Breast epithelium (tissue), 4 donors: Measurements from ENCODE around the gene ST14. TPM values are rescaled to one million over a fixed set of nuclear protein-coding genes. Genes with fewer than 3 reads are reported as not detected.
"Not testable (repeated sequence)": the region's sequence is repeated elsewhere in the genome, so short reads cannot be mapped to it uniquely, and the experiment has no call there.

Experiments used
- DNase-seq, 2 donors: peaks; one replicate each; pipeline ENCODE4 v3.0.0-alpha.2; 2019; ENCODE audit warnings: low spot score in 2 of 2
- H3K27ac ChIP-seq, 2 donors: fragments of 200-600 bp; sonication (generic) in 1 of 2; one replicate each; pipeline ENCODE4 v1.5.1; 2016 to 2019; ENCODE audit warnings: mild to moderate bottlenecking in 1 of 2
- H3K27me3 ChIP-seq, 2 donors: fragments of 200-600 bp; sonication (generic) in 1 of 2; one replicate each; pipeline versions ENCODE4 v1.5.1 to v1.6.0; 2017 to 2019; ENCODE audit warnings: control low read depth in 1 of 2, mild to moderate bottlenecking in 1 of 2
- H3K36me3 ChIP-seq: fragments of 200-600 bp; one replicate; pipeline ENCODE4 v1.5.1; 2019
- H3K4me1 ChIP-seq, 2 donors: fragments of 200-600 bp; sonication (generic); one replicate each; pipeline ENCODE4 v1.5.1; 2016 to 2019; ENCODE audit warnings: control low read depth in 1 of 2
- H3K4me3 ChIP-seq, 3 donors: fragments of 200-600 bp; sonication (generic); 1 replicate in 2 of 3; 2 replicates in 1 of 3; pipeline ENCODE4 v1.5.1; 2016 to 2019; ENCODE audit warnings: mild to moderate bottlenecking in 3 of 3, moderate library complexity in 2 of 3
- H3K9me3 ChIP-seq, 2 donors: fragments of 200-600 bp; sonication (generic) in 1 of 2; one replicate each; pipeline ENCODE4 v1.5.1; 2016 to 2019; ENCODE audit warnings: control low read depth in 1 of 2
- CTCF ChIP-seq, 3 donors: fragments of 450-650 bp; IDR thresholded peaks; one replicate each; pipeline ENCODE4 v1.5.1; 2016 to 2017; ENCODE audit warnings: antibody characterized with exemption in 3 of 3, mild to moderate bottlenecking in 3 of 3, moderate library complexity in 3 of 3
- POLR2A ChIP-seq: fragments of 450-650 bp; IDR thresholded peaks from one replicate; pipeline ENCODE4 v1.6.1; 2016; ENCODE audit warnings: antibody characterized with exemption, mild to moderate bottlenecking, moderate library complexity
- POLR2AphosphoS5 ChIP-seq, 3 donors: sonication (generic); formaldehyde crosslinking; IDR thresholded peaks; one replicate each; pipeline ENCODE4 v1.6.1; 2017; ENCODE audit warnings: antibody characterized with exemption in 3 of 3
- intact Hi-C: fragments of 100-400 bp; cut with DNase I; formaldehyde crosslinking; loops from one replicate; pipeline ENCODE4 v1.15.1; 2023; ENCODE audit warnings: low total_unique reads
- total RNA-seq, 3 donors: library from RNA; depleted of rRNA; stranded (reverse); fragments of >200 nt; gene quantifications; one replicate each; pipeline ENCODE4 v1.1.0, GENCODE V29; 2016

The ST14 gene
- total RNA-seq, 3 donors from 2014 or later, result 9.9 to 89.0 (median 48.5) TPM

- DNase-seq, result no peak
- Histone ChIP-seq H3K4me1 (no peaks in the 10 kb centered on the region), H3K9me3 (no peaks in the 10 kb centered on the region), H3K4me3 (no peak overlapping the region), H3K36me3 (no peaks in the 10 kb centered on the region), H3K27me3 (no peaks in the 10 kb centered on the region), H3K27ac (no peak overlapping the region)
- TF ChIP-seq POLR2A (no peak), POLR2AphosphoS5 (IDR thresholded peaks at IDR 0.05) (no peak), CTCF (IDR thresholded peaks at IDR 0.05) (no peak)
- intact Hi-C loops, result no loop called here
These were observed 63.8 kb downstream of the ST14 start for GRCh38 chr11:130223291-130223971.

GRCh38 chr11:130227373-130227772, 67.8 kb downstream of the ST14 start:
- no peak for TF ChIP-seq POLR2AphosphoS5 (IDR thresholded peaks at IDR 0.05)
- no peak for TF ChIP-seq POLR2A
- no peak for TF ChIP-seq CTCF (IDR thresholded peaks at IDR 0.05)
- Histone ChIP-seq H3K4me1 (no peaks in the 10 kb centered on the region), H3K27ac (no peak overlapping the region), H3K36me3 (no peaks in the 10 kb centered on the region), H3K9me3 (no peaks in the 10 kb centered on the region), H3K27me3 (no peaks in the 10 kb centered on the region), H3K4me3 (no peak overlapping the region)
- intact Hi-C loops, result no loop called here
- no peak for DNase-seq

GRCh38 chr11:130233486-130233885, 73.9 kb downstream of the ST14 start:
- intact Hi-C loops, H3K27ac ChIP-seq, H3K9me3 ChIP-seq, H3K27me3 ChIP-seq, H3K36me3 ChIP-seq, DNase-seq, H3K4me3 ChIP-seq, H3K4me1 ChIP-seq: not testable (repeated sequence)

- H3K27ac ChIP-seq, H3K9me3 ChIP-seq, DNase-seq, H3K27me3 ChIP-seq, H3K36me3 ChIP-seq, intact Hi-C loops, H3K4me3 ChIP-seq, H3K4me1 ChIP-seq: not testable (repeated sequence)
These were observed 74.3 kb downstream of the ST14 start for GRCh38 chr11:130233888-130234287.

GRCh38 chr11:130234315-130234714, 74.7 kb downstream of the ST14 start:
- H3K36me3 ChIP-seq, result peaks cover 5% of the 10 kb centered on the region
- no peaks in the 10 kb centered on the region for H3K4me1 ChIP-seq
- H3K9me3 ChIP-seq, result no peaks in the 10 kb centered on the region
- DNase-seq, result no peak
- no peak overlapping the region for H3K27ac ChIP-seq
- no peaks in the 10 kb centered on the region for H3K27me3 ChIP-seq
- TF ChIP-seq POLR2A (no peak), CTCF (IDR thresholded peaks at IDR 0.05) (no peak), POLR2AphosphoS5 (IDR thresholded peaks at IDR 0.05) (no peak)
- H3K4me3 ChIP-seq, result no peak overlapping the region
- intact Hi-C loops, result no loop called here

GRCh38 chr11:130237282-130238006, 77.9 kb downstream of the ST14 start:
- no peaks in the 10 kb centered on the region for H3K4me1 ChIP-seq
- intact Hi-C loops, result no loop called here
- no peaks in the 10 kb centered on the region for H3K9me3 ChIP-seq
- no peak for DNase-seq
- H3K36me3 ChIP-seq, result peaks cover 5% of the 10 kb centered on the region
- no peaks in the 10 kb centered on the region for H3K27me3 ChIP-seq
- no peak for TF ChIP-seq POLR2A
- TF ChIP-seq POLR2AphosphoS5 (IDR thresholded peaks at IDR 0.05), result no peak
- TF ChIP-seq CTCF (IDR thresholded peaks at IDR 0.05), result no peak
- no peak overlapping the region for H3K27ac ChIP-seq
- H3K4me3 ChIP-seq, result no peak overlapping the region
